Measurements from ENCODE around the gene LCA5. TPM values are rescaled to one million over a fixed set of nuclear protein-coding genes. Genes with fewer than 3 reads are reported as not detected.

Gene LCA5
- total RNA-seq, 1 donor from 2014 or later: 4.4 TPM

DNA sequence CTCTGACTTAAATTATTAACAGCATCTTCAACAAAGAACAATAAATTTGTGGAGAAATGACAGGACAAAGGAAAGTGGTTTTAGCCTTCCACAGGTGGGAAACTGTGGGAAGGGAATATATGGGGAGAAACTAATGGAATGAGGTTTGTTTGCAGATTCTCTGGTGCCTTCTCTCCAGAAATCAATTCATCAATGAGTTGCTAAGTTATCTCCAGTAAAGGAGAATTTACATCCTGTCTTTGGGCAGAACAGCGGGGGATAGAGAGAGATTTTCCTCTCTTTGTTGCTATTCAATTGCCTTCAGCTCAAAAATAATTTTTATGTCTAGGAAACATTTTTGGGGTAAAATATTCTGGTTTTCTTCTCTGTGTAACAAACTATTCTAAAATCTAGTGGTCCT, 36.9 kb upstream of the LCA5 start:
- DNase-seq (ENCODE audit: low spot score): no peak
- no peaks in the 10 kb centered on the region for H3K27me3 Mint-ChIP-seq (ENCODE audit: low read depth)
- no peak overlapping the region for H3K4me3 Mint-ChIP-seq (ENCODE audit: unreplicated experiment)
- H3K36me3 Mint-ChIP-seq (ENCODE audit: low read depth): peaks cover 4% of the 10 kb centered on the region
- H3K4me1 Mint-ChIP-seq (ENCODE audit: low read depth): peaks cover 12% of the 10 kb centered on the region
- no peak overlapping the region for H3K27ac Mint-ChIP-seq (ENCODE audit: unreplicated experiment)
- TF ChIP-seq CTCF (IDR thresholded peaks at IDR 0.05): no peak
- H3K9me3 Mint-ChIP-seq (ENCODE audit: low read depth): peaks cover 5% of the 10 kb centered on the region

- no peak for DNase-seq (ENCODE audit: low spot score)
- Mint-ChIP-seq H3K4me3 (ENCODE audit: unreplicated experiment) (peak overlapping the region; percentile 40), H3K4me1 (ENCODE audit: low read depth) (peaks cover 12% of the 10 kb centered on the region), H3K9me3 (ENCODE audit: low read depth) (no peaks in the 10 kb centered on the region), H3K27me3 (ENCODE audit: low read depth) (no peaks in the 10 kb centered on the region), H3K27ac (ENCODE audit: unreplicated experiment) (no peak overlapping the region), H3K36me3 (ENCODE audit: low read depth) (no peaks in the 10 kb centered on the region)
- TF ChIP-seq CTCF (IDR thresholded peaks at IDR 0.05): no peak
These were observed 33.8 kb upstream of the LCA5 start for GRCh38 chr6:79571030-79571367.

DNA sequence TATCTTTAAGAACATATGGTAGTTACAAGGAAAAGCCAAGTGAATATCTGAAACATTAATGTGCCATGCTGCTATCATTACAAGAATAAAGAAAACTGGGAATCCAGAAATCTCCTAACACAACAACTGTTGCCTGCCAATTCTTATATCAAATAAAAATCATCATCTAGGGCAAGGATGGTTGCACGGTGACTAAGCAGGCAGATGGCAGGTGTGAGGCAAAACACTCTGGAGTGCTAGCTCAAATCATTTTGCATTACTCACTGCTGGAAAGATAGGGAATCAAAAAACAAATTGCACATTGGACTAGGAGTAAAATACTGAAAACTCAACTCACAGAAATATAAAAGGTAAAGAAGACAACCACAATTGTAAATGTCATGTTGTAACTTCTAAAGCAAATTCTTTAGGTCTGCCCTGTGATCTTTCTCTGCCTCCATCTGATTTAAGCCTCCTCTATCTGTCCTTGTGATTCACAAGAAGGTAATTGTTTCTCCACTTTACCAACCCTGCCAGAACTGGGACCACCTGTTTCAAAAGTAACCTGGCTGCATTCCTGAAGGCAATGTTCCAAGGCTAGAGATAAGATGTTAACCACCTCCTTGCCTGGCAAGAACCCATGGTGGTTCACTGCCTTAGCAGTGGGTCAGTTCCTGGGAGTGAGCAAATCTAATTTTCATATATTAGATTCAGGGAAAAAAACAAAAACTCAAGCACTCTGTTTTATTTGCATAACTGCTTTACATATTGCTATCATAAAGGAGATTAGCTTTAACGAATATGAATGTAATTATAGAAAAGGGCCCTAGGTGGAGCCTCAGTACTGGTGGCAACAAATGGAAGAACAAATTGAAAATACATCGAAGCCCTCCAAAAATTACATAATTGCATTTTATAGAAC, 33.1 kb upstream of the LCA5 start:
- Mint-ChIP-seq H3K9me3 (ENCODE audit: low read depth) (no peaks in the 10 kb centered on the region), H3K36me3 (ENCODE audit: low read depth) (no peaks in the 10 kb centered on the region), H3K4me1 (ENCODE audit: low read depth) (peaks cover 12% of the 10 kb centered on the region), H3K27ac (ENCODE audit: unreplicated experiment) (no peak overlapping the region), H3K27me3 (ENCODE audit: low read depth) (no peaks in the 10 kb centered on the region), H3K4me3 (ENCODE audit: unreplicated experiment) (peak overlapping the region; percentile 40)
- peak; percentile 91 for TF ChIP-seq CTCF (IDR thresholded peaks at IDR 0.05)
- no peak for DNase-seq (ENCODE audit: low spot score)

- no peak for TF ChIP-seq CTCF (IDR thresholded peaks at IDR 0.05)
- Mint-ChIP-seq H3K27ac (ENCODE audit: unreplicated experiment) (no peak overlapping the region), H3K27me3 (ENCODE audit: low read depth) (no peaks in the 10 kb centered on the region), H3K36me3 (ENCODE audit: low read depth) (no peaks in the 10 kb centered on the region), H3K4me3 (ENCODE audit: unreplicated experiment) (no peak overlapping the region), H3K4me1 (ENCODE audit: low read depth) (peaks cover 6% of the 10 kb centered on the region), H3K9me3 (ENCODE audit: low read depth) (no peaks in the 10 kb centered on the region)
- no peak for DNase-seq (ENCODE audit: low spot score)
These were observed 31.8 kb upstream of the LCA5 start for GRCh38 chr6:79568996-79569395.

GRCh38 chr6:79564636-79565035, 27.4 kb upstream of the LCA5 start:
- no peaks in the 10 kb centered on the region for H3K27me3 Mint-ChIP-seq (ENCODE audit: low read depth)
- no peaks in the 10 kb centered on the region for H3K9me3 Mint-ChIP-seq (ENCODE audit: low read depth)
- DNase-seq (ENCODE audit: low spot score): no peak
- no peaks in the 10 kb centered on the region for H3K4me1 Mint-ChIP-seq (ENCODE audit: low read depth)
- TF ChIP-seq CTCF (IDR thresholded peaks at IDR 0.05): no peak
- no peak overlapping the region for H3K4me3 Mint-ChIP-seq (ENCODE audit: unreplicated experiment)
- H3K36me3 Mint-ChIP-seq (ENCODE audit: low read depth): no peaks in the 10 kb centered on the region
- H3K27ac Mint-ChIP-seq (ENCODE audit: unreplicated experiment): no peak overlapping the region
